Endothelial cell of umbilical vein (primary cell): Measurements from ENCODE around the gene ERRFI1. TPM values are rescaled to one million over a fixed set of nuclear protein-coding genes. Genes with fewer than 3 reads are reported as not detected.

Experiments
- BruUV-seq: library from RNA; stranded (reverse); fragments of 400-500 nt; replicated peaks from 2 replicates; lab custom pipeline; 2021; lab: Mats Ljungman, UMichigan
- CTCF ChIA-PET: fragments of 300-600, 350-600 bp; sonication (Branson Sonifier 250); formaldehyde crosslinking; loops from one replicate; lab custom pipeline; 2021; ENCODE audit warnings: antibody characterized with exemption, inconsistent platforms; lab: Charles Lee
- POLR2A ChIA-PET: fragments of 300-600, 350-600 bp; sonication (Branson Sonifier 250); formaldehyde crosslinking; loops from one replicate; lab custom pipeline; 2021; ENCODE audit warnings: antibody characterized with exemption, inconsistent platforms; lab: Charles Lee
- DNase-seq: peaks from one replicate; pipeline ENCODE4 v3.0.0-alpha.2; 2011; ENCODE audit warnings: low read depth, low spot score
- FAIRE-seq: peaks from 2 replicates; lab custom pipeline; 2011; peaks lifted over from hg19 to GRCh38; lab: Jason Lieb, UNC
- H2AFZ ChIP-seq: 2 replicates; pipeline ENCODE4 v1.6.0; 2012; ENCODE audit warnings: low read depth, low read length, control low read depth, inconsistent platforms
- H3K27ac ChIP-seq: 2 replicates; pipeline ENCODE4 v1.5.1; 2011; ENCODE audit warnings: low read depth, mild to moderate bottlenecking, control low read depth, low read length, moderate library complexity; ENCODE audit not compliant: insufficient read depth
- H3K27me3 ChIP-seq, 2 experiments: 2 replicates each; pipeline versions ENCODE4 v1.6.0 to v1.6.1; 2011; ENCODE audit warnings: low read length in 2 of 2, mixed read lengths in 1 of 2; ENCODE audit not compliant: control insufficient read depth in 2 of 2, insufficient read depth in 2 of 2
- H3K36me3 ChIP-seq, 2 experiments: 2 replicates in 1 of 2; 3 replicates in 1 of 2; pipeline ENCODE4 v1.5.1; 2011; ENCODE audit warnings: low read length in 2 of 2, mild to moderate bottlenecking in 1 of 2, moderate library complexity in 1 of 2; ENCODE audit not compliant: control insufficient read depth in 2 of 2, insufficient read depth in 2 of 2; ENCODE audit errors: extremely low read depth in 1 of 2
- H3K4me1 ChIP-seq: 3 replicates; pipeline ENCODE4 v1.5.1; 2011; ENCODE audit warnings: mild to moderate bottlenecking, low read length; ENCODE audit not compliant: control insufficient read depth, insufficient read depth; ENCODE audit errors: extremely low read depth
- H3K4me2 ChIP-seq: 2 replicates; pipeline ENCODE4 v1.6.1; 2011; ENCODE audit warnings: low read length, control low read depth, mixed read lengths; ENCODE audit not compliant: insufficient read depth
- H3K4me3 ChIP-seq, 3 experiments: fragments of 200-600 bp in 1 of 3; sonication (generic), shearing (Covaris generic) in 1 of 3; replicated peaks in 1 of 3; 2 replicates each; pipeline ENCODE4 v1.5.1; 2011 to 2016; ENCODE audit warnings: control low read depth in 3 of 3, low read length in 3 of 3, mild to moderate bottlenecking in 2 of 3, inconsistent platforms in 1 of 3, low read depth in 1 of 3, moderate library complexity in 1 of 3; ENCODE audit not compliant: insufficient read depth in 1 of 3
- H3K79me2 ChIP-seq: 2 replicates; pipeline ENCODE4 v1.6.0; 2012; ENCODE audit warnings: low read length, inconsistent platforms; ENCODE audit not compliant: control insufficient read depth, insufficient read depth
- H3K9ac ChIP-seq: replicated peaks from 2 replicates; pipeline ENCODE3; 2011; ENCODE audit warnings: low read length, control low read depth; ENCODE audit not compliant: insufficient read depth; ENCODE audit errors: extremely low read depth
- H3K9me1 ChIP-seq: replicated peaks from 3 replicates; pipeline ENCODE4 v1.6.0; 2011; ENCODE audit warnings: mild to moderate bottlenecking, low read length; ENCODE audit not compliant: control insufficient read depth, insufficient read depth; ENCODE audit errors: extremely low read depth
- H3K9me3 ChIP-seq: replicated peaks from 2 replicates; pipeline ENCODE4 v1.5.1; 2012; ENCODE audit warnings: low read length, inconsistent platforms; ENCODE audit not compliant: control insufficient read depth, insufficient read depth
- H4K20me1 ChIP-seq: replicated peaks from 2 replicates; pipeline ENCODE3; 2011; ENCODE audit warnings: mild to moderate bottlenecking, low read length; ENCODE audit not compliant: control insufficient read depth, insufficient read depth; ENCODE audit errors: extremely low read depth
- EZH2 ChIP-seq: IDR thresholded peaks from 2 replicates; pipeline ENCODE4 v1.6.1; 2012; ENCODE audit warnings: borderline replicate concordance, low read depth, mild to moderate bottlenecking, moderate library complexity, low read length, inconsistent platforms; ENCODE audit not compliant: severe bottlenecking
- FOS ChIP-seq: IDR thresholded peaks from 2 replicates; pipeline ENCODE4 v1.6.1; 2011; ENCODE audit warnings: mild to moderate bottlenecking, low read length, moderate library complexity, borderline replicate concordance; ENCODE audit not compliant: insufficient read depth
- GATA2 ChIP-seq: IDR thresholded peaks from 2 replicates; pipeline ENCODE4 v1.7.0; 2011; ENCODE audit warnings: low read depth, mild to moderate bottlenecking, moderate library complexity, mixed read lengths, low read length; ENCODE audit not compliant: insufficient read length, insufficient read depth
- JUN ChIP-seq: IDR thresholded peaks from 2 replicates; pipeline ENCODE4 v1.6.1; 2011; ENCODE audit warnings: borderline replicate concordance, low read depth; ENCODE audit not compliant: insufficient read length, insufficient read depth
- MYC ChIP-seq: IDR thresholded peaks from one replicate; pipeline ENCODE4 v1.6.1; 2011; ENCODE audit warnings: mild to moderate bottlenecking, low read depth, low read length
- POLR2A ChIP-seq: IDR thresholded peaks from 2 replicates; pipeline ENCODE4 v1.6.1; 2012; ENCODE audit warnings: low read depth, mild to moderate bottlenecking, control low read depth, low read length
- POLR2AphosphoS5 ChIP-seq: IDR thresholded peaks from 2 replicates; pipeline ENCODE4 v1.6.1; 2012; ENCODE audit warnings: low read depth, mild to moderate bottlenecking, control low read depth, low read length, moderate library complexity; ENCODE audit not compliant: insufficient read depth
- dilution Hi-C: fragments of 300-500 bp; cut with MboI; formaldehyde crosslinking; loops from one replicate; pipeline ENCODE4 v1.15.0; 2019; ENCODE audit warnings: low sequenced_read_pairs; ENCODE audit not compliant: extremely low pct_ligation_motif_present
- intact Hi-C: fragments of 100-400 bp; cut with micrococcal nuclease; formaldehyde crosslinking; loops from one replicate; pipeline ENCODE4 v1.10.0; 2022
- polyA plus RNA-seq, 4 experiments: library from polyadenylated mRNA; depleted of rRNA in 3 of 4; stranded (reverse) in 3 of 4; unstranded in 1 of 4; fragments of >200 nt; gene quantifications; 2 replicates each; pipeline versions ENCODE4 v1.2.1 to v1.2.3, GENCODE V29; 2011 to 2012; ENCODE audit warnings: missing spikeins in 1 of 4
- total RNA-seq: library from RNA; stranded (reverse); gene quantifications from 2 replicates; pipeline ENCODE4 v1.2.3, GENCODE V29; 2021
- TF ChIP-seq, protein P1 (sequence below): IDR thresholded peaks from 2 replicates; pipeline ENCODE4 v1.6.1; 2011; ENCODE audit not compliant: insufficient read depth, insufficient read length
- TF ChIP-seq, protein P2 (sequence below), 2 donors: IDR thresholded peaks; 1 replicate in 1 of 2; 2 replicates in 1 of 2; pipeline ENCODE4 v1.5.1; 2011; ENCODE audit warnings: low read length in 2 of 2, mild to moderate bottlenecking in 2 of 2, moderate library complexity in 2 of 2, control low read depth in 1 of 2, inconsistent platforms in 1 of 2, low read depth in 1 of 2; ENCODE audit not compliant: insufficient read depth in 1 of 2; ENCODE audit errors: extremely low read depth in 1 of 2

The ERRFI1 gene
- total and polyA plus RNA-seq, 2 donors (not counting 3 experiments of a cell fraction or from before 2014, with no cell fraction given) = 28.1 to 32.0 TPM

DNA sequence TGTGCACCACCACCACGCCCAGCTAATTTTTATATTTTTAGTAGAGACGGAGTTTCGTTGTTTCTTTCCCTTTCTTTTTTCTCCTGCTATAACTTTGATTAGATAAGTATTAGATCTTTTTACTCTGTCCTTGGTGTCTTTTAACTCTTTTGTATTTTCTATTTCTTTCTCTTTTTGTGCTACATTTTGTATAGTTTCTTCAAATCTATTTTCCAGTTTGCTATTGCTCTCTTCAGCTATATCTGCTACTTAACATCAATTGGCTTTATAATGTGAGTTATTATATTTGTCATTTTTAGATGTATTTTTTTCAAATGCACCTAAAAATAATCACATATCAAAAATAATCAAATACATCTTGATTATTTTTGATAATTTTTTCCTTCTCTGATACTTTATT, 16.0 kb upstream of the ERRFI1 start:
- H3K4me3 ChIP-seq = no peak overlapping the region
- dilution Hi-C loops (loop anchor here (10.0 kb wide), 1 partner anchor 53 kb away; no protein-coding TSS in a partner anchor), intact Hi-C loops (no loop called here)
- H3K36me3 ChIP-seq = no peaks in the 10 kb centered on the region
- CTCF ChIA-PET = interaction anchor here (2.6 kb wide), 1 partner anchor 272 kb away, joined by 16 read pairs; no protein-coding TSS in a partner anchor
- no TSS peak for BruUV-seq
- no peaks in the 10 kb centered on the region for H3K9me1 ChIP-seq
- no peaks in the 10 kb centered on the region for H3K27me3 ChIP-seq
- FAIRE-seq (no peak), DNase-seq (no peak)
- H3K4me2 ChIP-seq = no peak overlapping the region
- no peaks in the 10 kb centered on the region for H3K9me3 ChIP-seq
- H3K9ac ChIP-seq = no peak overlapping the region
- no peak overlapping the region for H3K27ac ChIP-seq
- POLR2A ChIA-PET = no interaction called here
- H3K79me2 ChIP-seq = no peaks in the 10 kb centered on the region
- H3K4me1 ChIP-seq = peaks cover 30% of the 10 kb centered on the region
- no peaks in the 10 kb centered on the region for H4K20me1 ChIP-seq
- TF ChIP-seq GATA2 (no peak), POLR2AphosphoS5 (no peak), POLR2A (no peak), JUN (no peak), EZH2 (no peak), MYC (no peak), FOS (no peak)
- TF ChIP-seq, protein P1, sequence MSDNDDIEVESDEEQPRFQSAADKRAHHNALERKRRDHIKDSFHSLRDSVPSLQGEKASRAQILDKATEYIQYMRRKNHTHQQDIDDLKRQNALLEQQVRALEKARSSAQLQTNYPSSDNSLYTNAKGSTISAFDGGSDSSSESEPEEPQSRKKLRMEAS = no peak
- TF ChIP-seq, protein P2, sequence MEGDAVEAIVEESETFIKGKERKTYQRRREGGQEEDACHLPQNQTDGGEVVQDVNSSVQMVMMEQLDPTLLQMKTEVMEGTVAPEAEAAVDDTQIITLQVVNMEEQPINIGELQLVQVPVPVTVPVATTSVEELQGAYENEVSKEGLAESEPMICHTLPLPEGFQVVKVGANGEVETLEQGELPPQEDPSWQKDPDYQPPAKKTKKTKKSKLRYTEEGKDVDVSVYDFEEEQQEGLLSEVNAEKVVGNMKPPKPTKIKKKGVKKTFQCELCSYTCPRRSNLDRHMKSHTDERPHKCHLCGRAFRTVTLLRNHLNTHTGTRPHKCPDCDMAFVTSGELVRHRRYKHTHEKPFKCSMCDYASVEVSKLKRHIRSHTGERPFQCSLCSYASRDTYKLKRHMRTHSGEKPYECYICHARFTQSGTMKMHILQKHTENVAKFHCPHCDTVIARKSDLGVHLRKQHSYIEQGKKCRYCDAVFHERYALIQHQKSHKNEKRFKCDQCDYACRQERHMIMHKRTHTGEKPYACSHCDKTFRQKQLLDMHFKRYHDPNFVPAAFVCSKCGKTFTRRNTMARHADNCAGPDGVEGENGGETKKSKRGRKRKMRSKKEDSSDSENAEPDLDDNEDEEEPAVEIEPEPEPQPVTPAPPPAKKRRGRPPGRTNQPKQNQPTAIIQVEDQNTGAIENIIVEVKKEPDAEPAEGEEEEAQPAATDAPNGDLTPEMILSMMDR (IDR thresholded peaks at IDR 0.05; ENCODE audit: extremely low read depth in 1 of 2, insufficient read depth in 1 of 2, low read depth in 1 of 2, low read length in 2 of 2) = no peak
- no peak overlapping the region for H2AFZ ChIP-seq
